CD1c-positive myeloid dendritic cell (primary cell): ENCODE measurements around the gene GP9.
"Not testable (repeated sequence)": the region's sequence is repeated elsewhere in the genome, so short reads cannot be mapped to it uniquely, and the experiment has no call there.

Experiments used
- DNase-seq: peaks from one replicate; pipeline ENCODE4 v3.0.0-alpha.2; 2016; ENCODE audit errors: extremely low spot score

The GP9 gene

DNA sequence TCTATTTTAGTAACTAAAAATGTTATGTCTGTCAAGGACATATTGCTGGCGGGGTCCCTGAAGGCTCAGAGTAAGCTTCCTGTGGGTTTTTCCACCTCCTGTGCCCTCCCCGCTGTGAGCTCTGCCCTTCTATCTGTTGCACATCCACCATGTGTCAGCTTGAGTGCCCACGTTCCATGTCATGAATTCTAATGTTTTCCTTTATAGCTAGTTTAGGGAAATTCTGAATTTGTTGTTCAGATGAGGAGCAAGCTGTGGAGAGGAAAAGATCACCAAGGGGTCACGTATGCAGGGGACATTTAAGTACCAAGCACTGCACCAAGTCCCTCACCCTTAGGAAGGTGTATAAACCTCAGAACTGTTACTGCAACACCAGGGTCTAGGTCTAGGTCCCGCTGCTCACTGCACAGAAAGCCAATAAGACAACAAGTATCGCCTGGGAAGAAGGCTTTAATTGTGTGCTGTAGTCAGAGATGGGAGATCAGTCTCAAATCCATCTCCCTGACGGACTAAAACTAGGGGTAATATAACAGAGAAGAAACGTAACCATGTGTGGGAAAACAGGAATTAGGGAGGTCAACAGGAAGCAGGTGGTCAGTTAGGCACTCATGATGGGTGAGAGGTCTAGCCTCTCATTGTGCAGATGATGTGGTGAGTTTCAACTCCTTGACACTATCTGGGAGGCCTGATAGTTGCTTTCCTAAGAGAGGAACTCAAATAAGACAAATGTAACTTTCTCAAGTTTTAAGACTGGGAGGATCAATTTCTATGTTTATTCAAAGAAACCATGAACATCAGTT lies 9.7 kb downstream of the GP9 start:
- DNase-seq, result no peak

DNA sequence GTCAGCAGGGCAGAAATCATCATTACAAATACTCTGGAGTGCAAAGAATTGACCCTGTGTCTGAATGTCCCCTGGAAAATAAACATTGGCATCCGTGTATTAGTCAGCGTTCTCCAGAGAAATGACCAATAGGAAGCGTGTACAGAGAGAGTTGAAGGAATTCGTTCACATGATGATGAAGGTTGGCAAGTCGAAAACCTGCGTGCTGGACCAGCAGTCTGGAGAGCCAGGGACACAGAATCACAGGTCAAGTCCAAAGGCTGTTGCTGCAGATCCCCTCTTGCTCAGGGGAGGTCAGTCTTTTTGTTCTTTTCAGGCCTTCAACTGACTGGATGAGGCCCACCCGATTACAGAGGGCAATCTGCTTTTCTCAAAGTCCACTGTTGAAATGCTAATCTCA lies 16.6 kb downstream of the GP9 start:
- no peak for DNase-seq

DNA sequence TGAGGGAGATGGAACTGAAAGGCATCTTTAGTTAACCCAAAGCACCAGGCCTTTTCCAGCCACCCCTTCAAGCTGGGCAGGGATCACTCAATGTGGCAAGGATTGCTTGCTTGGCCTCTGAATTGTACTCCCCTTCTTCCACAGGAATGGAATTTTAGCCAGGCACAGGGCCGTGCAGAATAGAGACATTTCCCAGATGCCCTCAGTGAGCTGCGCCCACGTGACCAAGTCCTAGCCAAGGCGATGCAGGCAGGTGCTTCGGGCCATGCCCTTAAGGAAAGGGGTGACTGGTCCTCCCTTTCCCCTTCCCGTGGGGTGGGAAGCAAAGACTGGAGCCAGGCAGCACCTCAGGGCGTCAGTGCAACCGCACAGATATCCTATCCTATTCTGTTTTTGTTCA lies 17.9 kb downstream of the GP9 start:
- DNase-seq, result no peak

DNA sequence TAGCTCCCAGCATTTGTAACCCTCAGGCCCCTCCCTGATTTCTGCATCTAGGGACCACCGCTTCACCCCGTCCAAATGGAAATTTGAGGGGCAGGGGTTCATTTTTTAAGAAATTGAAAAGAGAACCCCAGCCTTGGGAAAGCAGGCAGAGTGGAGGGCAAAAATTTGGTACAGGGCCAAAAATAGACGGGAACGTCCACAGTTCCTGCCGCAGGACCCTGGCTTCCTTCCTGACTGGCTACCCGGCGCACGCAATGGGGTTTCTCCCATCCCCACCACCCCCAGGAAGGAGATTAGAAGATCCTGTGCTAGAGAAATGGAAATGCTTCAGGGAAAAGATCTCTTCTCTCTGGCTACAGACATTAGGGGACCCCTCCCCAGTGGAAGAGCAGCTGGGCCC lies 20.9 kb downstream of the GP9 start:
- DNase-seq, result no peak

DNA sequence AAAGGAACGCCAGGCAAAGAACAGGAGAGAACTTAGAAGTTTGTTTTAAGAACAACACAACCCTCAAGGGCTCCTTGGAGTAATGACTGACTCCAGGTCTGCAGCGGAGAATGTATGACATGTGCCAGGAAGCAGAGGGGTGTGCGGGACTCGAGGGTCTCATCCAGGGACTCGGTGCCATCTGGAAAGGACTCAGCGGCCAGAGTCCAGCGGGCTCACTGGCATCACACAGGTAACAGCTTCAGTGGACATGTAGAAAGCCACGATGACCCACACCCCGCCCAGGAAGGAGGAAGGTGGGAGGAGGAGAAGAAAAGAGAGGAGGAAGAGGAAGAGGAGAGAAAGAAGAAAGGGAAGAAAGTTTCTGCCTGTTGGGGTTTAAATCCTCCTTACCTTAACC lies 21.4 kb downstream of the GP9 start:
- DNase-seq, result no peak

DNA sequence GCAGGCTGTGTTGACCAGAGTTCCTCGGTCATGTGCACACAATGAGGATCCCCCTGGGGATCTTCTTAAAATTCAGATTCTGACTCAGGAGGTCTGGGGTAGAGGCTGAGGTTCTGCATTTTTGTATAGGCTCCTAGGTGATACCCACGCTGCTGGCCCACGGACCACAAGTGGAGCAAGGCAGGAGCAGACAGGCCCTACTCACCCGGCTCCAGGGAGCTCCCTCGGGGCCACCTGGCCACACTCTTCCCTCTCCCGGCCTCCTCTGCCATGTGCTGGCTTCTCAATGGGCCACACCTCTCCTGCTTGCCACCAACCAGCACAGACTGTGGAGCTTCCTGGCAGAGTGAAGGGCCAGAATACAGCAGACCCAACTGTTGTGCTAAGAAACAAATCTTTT lies 23.9 kb downstream of the GP9 start:
- DNase-seq, result no peak

DNA sequence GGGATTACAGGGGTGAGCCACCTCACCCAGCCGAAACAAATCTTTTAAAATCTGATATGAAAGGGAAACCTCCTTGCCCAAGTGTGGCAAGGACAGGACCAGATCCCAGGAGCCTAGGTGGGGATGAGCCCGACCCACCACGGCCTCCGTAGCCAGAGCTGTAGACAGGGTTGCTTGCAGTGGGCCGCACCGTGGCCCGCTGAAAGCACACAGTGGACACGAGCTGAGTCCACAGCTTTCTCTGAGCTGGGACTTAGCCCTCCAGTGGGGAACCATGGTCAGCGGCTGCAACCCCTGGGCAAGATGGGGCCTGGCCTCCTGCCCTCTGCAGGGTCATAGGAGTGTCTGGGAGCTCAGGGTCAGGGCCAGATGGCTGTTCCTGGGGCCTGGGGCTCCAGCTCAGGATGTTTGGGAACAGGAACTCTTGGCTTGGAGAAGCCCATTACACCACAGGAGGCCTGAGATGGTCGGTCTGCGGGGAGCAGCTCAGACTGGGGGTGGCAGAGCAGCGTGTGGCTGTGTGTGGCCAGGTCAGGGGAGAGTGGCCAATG lies 24.7 kb downstream of the GP9 start:
- no peak for DNase-seq

DNA sequence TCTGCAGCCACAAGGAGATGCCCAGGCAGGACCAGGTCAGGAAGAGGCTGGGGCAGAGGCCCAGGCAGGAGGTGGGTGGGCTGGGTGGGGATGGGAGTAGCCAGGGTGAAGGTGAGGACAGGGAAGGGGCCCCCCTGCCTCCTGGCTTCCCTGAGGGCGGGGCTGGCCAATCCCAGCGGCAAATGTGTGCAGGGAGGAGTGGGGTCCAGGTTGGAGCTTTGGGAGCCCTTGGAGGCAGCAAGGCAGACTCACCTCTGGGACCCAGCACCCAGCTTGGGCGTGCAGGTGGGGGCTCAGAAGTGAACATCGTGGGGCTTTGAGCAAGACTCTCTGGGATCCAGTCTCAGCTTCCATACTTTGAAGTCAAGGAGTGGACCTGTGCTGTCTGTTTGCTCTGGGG lies 25.2 kb downstream of the GP9 start:
- no peak for DNase-seq

DNA sequence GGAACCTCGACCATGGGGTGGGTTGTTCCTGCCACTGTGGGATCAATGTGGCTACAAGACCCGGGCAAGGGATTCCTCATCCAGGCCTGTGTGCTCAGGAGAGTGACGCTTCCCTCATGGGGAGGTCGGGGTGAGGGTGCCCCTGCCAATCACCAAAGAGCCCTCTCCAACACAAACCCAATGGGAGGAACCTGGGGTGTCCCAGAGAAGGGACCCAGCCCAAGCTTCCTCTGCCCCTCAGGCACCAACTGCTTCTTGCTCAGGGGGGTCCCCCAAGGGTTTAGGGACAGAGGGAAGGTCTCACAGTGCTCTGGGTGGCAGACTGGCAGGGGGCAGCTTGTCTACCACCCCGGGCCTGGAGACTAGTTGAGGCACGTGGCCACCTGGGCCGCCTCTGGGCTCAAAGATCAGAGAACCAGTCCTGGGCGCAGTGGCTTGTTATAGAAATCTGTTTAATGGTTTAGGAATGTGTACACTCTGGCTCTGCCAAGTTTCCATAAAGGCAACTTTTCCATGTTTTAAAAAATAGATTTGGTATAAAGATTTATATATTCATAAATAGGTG lies 26.6 kb downstream of the GP9 start:
- DNase-seq, result no peak

DNA sequence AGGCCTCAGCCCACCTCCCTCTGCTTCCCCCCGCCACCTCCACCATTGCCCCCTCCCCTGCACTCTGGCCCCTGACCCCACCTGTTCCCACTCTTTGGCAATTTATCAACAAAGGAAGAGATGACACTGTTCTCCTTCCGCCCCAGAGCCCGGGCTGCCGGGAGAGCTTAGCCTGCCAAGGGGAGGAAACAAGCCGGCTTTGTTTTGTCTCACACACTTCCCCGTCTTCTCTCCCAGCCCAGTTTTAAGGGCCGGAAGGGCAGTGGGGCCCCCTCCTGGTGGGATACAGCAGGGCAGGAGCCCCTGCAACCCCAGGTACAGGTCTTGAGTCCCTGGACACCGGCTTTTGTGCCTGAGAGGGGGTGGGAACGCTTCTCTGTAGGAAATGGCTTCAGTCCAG lies 27.3 kb downstream of the GP9 start:
- DNase-seq, result not testable (repeated sequence)

DNA sequence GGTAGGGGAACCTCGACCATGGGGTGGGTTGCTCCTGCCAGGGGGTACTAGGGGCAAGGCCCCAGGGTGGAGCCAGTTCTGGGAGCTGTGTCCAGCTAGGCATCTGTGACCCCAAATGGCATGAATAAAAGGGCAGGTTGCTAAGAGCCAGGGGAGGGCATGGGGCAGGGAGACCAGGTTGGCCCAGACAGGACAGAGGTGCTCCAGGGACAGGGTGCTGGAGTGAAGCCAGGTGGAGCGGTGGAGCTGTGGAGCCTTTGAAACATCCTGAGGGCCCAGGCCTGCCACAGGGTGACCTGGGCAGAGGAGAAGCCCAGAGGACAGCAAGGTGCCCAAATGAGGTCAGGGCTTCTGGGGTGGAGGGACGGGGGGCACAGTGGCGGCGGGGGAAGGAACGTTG lies 27.7 kb downstream of the GP9 start:
- not testable (repeated sequence) for DNase-seq

DNA sequence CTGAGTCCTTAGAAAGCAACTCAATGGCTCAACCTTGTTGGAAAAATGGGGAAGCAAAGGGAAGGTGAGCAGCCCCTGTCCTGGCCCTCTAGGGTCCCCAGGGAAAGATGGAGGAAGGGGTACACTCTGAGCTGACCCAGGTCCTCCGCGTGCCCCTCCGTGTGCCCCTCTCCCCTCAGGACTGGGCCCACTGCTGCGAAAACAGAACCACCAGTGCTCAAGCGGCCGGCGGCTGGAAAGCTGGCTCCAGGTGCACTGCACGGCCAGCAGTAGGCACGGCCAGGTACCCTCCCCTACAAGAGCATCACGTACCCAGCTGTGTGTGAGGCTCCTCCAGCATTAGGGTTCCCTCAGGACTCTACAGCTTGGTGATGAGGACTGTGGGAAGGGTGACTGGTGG lies 34.7 kb downstream of the GP9 start:
- DNase-seq, result no peak

DNA sequence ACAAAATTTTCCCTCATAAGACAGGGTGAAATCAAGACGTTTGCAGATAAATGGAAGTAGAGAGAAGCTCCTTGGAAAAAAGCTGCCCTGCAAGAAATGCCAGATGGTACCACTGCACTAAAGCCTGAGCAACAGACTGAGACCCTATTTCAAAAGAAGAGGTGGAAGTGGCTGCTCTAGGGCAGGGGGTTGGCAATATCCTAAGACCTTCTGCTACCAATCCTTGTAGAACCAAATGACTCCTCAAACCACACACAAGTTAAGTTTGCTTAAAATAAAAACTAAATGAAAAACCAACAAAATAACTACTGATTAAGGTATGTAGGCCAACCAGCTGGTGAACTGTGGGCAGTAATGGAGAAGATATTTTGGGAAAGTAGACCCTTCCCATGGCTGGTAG lies 39.7 kb downstream of the GP9 start:
- no peak for DNase-seq

DNA sequence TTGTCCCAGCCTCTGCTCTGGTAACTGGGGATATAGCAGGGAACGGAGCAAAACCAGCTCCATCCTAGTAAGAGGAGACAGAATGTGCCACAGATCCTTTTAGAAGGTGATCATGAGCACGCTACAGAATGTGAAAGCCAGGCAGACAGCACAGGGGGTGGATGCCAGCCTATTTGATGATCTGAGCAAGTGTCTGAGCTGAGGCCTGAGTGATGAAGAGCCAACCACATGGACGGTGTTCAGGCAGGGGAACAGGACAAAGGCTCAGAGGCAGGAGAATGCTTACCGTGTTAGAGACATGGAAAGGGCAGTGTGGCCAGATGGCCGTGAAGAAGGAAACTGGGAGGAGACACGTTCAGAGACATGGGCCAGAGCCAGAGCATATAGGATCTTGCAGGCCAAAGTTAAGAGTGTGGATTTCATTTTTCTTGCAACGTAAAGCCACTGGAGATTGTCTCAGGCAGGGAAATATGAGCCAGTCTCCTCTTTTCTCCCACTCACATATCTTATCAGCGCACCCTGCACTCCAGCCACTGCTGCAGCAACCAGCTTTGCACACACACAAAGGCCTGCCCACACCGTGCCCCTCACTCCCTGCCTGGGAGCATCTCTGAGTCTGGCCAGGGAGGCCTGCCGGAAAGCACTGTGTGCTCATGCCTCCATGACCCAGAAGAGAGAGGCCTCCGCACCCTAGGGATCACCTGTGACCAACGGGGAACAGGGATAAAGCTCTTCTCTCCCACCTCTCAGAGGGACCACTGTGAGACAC lies 41.0 kb downstream of the GP9 start:
- DNase-seq, result no peak

DNA sequence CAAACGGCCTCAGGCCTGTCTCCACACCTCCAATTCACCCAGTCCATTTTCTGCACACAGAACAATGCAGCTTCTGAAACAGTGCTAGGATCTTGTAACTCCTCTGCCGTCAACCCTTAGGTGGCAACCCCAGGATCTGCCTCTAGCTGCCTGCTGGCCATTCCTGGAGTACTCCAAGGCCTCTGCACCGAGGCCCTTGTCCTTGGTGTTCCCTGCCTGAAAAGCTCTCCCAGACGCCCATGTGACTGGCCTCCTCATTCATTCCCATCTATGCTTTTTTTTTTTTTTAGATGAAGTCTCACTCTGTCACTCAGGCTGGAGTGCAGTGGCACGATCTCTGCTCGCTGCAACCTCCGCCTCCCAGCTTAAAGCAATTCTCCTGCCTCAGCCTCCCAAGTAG lies 42.7 kb downstream of the GP9 start:
- DNase-seq, result no peak

DNA sequence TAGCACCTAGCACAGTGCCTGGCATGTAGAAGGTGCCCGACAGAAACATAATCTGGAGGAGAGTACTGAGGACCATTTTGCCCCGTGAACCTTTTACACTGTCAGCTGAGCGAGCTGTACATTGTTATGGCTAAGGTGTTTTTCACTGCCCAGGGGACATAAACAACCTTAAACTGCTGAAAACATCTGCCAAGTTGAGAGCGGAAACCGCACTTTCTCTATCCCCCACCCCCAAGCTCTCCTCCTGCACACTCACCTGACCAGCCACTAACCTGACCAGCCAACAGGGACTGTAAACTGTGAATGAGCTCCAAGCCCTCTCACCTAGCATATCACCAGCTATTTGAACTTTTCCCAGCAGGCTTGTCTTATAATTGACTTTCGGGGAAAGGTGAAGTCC lies 43.5 kb downstream of the GP9 start:
- DNase-seq, result no peak

DNA sequence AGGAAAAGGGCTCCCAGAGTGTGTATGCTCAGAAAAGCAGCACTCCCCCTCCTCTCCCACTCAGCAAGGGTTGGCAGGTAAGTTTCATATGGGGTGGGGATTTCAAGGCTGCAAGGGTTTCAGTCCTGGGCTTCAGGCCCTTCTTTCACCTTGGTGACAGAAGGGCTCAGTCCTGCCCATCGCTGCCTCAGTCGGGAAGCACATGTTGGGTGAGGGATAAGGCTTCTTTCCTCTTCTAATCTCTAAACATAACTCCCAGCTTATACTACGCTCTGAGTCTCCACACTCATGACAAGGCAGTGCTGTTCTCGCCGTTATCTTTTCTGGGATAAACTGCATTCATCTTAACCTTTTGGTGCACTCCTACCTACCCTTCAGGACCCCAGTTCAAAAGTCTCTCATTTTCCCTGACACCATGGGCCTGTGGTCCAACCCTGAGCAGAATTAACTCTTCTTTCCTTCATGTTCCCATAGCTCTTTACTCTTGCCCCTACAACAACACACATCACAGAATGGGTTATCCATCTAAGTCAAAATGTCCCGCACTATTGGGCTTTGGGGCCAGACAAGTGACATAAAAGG lies 44.0 kb downstream of the GP9 start:
- DNase-seq, result no peak

DNA sequence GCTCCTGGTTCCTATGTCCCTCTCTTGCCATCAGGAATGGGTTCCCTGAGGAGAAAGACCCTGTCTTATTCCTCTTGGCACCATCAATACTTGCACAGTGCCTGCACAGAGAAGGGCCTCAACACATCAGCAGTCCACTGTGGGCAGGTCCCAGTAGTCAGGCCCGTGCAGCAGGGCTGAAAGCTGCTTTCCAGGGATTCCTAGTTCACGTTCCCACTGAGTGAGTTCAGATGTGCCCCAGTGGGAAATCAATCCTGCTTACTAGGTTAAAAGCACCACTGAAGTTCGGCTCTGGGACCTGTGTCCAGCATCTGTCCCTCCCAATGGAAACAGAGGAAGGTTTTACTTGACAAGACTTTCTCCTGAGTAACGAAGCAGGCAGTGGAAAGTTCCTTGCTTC lies 45.3 kb downstream of the GP9 start:
- no peak for DNase-seq

DNA sequence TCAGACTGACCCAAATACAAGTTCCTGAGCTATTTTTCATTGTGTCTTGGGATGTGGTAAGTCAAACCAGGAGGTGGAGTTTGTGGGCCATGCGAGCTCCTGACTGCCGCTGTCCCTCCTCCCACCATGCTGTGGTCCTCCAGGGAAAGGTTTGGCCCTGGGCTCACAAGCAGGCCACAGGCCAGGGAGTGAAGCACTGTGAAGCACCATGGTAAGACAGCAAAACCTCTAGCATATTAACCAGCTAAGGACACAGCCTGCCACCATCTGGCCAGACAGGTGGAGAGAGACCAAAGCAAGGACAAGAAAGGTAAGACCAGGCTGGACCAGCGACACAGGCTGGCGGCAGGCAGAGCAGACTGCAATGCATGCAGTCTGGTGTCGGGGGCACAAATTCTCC lies 45.7 kb downstream of the GP9 start:
- no peak for DNase-seq

DNA sequence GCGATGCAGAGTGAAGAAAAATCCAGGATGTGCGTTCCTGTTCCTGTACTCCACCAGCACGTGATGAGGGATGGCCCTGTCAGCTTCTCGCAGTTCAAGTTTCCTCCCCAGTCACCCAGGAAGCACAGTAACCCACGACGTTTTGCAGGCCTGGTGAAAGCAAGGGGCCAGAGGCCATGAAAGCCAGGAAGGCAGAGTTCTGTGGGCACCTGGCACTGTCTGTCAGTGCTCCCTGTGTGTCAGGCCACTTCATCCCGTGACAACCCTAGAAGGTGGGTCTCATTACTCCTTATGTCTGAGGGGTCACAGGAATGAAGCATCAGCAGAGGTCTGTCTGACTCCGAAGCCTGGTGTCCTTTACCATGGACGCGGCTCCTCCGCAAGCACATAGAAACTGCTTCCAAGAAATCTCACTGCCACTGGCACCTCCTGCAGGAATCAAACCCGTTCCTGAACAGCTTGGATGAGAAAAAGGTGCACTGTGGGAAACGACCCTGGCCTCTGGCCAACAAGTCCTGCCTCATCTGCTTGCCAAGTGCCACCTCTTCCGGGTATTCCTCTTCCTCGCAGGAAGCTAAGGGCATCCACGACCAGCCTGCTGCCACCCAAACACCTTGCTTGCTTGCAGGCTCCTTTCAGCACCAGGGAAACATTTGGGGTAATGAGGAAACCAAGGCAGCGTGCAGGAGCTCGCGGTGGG lies 46.4 kb downstream of the GP9 start:
- no peak for DNase-seq

DNA sequence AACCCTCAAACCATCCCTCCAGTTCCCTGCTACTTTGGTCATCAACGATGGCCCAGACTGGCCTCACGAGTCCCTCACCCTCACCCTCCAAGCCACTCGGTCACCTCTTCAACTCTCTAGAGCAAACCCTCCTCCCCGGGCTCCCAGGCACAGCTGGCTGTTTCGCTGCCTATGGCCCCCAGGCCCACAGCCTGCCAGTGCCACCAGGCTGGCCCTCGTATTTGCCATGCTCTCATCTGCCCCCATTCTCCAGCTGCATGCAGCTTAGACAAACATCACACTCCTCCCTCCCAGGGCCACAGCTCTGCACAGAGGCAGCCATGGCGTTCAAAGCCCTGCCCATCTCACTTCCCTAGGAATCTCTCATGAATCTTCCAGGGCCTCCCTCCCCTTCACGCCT lies 47.2 kb downstream of the GP9 start:
- DNase-seq, result no peak
